Spinal cord (tissue), 10 donors: Measurements from ENCODE around the gene ATAD1. TPM values are rescaled to one million over a fixed set of nuclear protein-coding genes. Genes with fewer than 3 reads are reported as not detected.
A peak's percentile ranks its signal among the peaks of the same experiment; 100 is the strongest.

Experiments
- DNase-seq, 6 donors: peaks; one replicate each; pipeline versions ENCODE4 v3.0.0 to v3.0.0-alpha.2; 2013 to 2015; ENCODE audit warnings: low spot score in 6 of 6, low read depth in 4 of 6
- H3K27ac ChIP-seq: one replicate; pipeline ENCODE4 v1.5.1; 2013; ENCODE audit warnings: low read depth, low read length, control low read depth
- H3K27me3 ChIP-seq: one replicate; pipeline ENCODE4 v1.6.1; 2013; ENCODE audit warnings: low read length; ENCODE audit not compliant: control insufficient read depth, insufficient read depth
- H3K36me3 ChIP-seq: one replicate; pipeline ENCODE4 v1.6.1; 2013; ENCODE audit warnings: low read length; ENCODE audit not compliant: control insufficient read depth, insufficient read depth
- H3K4me1 ChIP-seq: one replicate; pipeline ENCODE4 v1.6.1; 2013; ENCODE audit warnings: low read length; ENCODE audit not compliant: control insufficient read depth, insufficient read depth
- H3K4me3 ChIP-seq: one replicate; pipeline ENCODE4 v1.5.1; 2013; ENCODE audit warnings: low read depth, low read length, control low read depth
- H3K9me3 ChIP-seq: one replicate; pipeline ENCODE4 v1.6.1; 2013; ENCODE audit warnings: low read length; ENCODE audit not compliant: control insufficient read depth, insufficient read depth
- WGBS: methylation state at CpG from one replicate; pipeline ENCODE4 v1.1.5; 2013; ENCODE audit warnings: missing lambda C conversion rate; ENCODE audit not compliant: insufficient coverage; 5-methylcytosine and 5-hydroxymethylcytosine counted together
- polyA plus RNA-seq, 2 donors: library from polyadenylated mRNA; unstranded; fragments of 120-200 nt; gene quantifications; one replicate each; pipeline ENCODE4 v1.2.1, GENCODE V29; 2013; ENCODE audit not compliant: insufficient read length in 2 of 2
- total RNA-seq, 2 donors: library from RNA; depleted of rRNA in 1 of 2; stranded (reverse); fragments of 120-200 nt in 1 of 2; fragments of >200 nt in 1 of 2; gene quantifications; one replicate each; pipeline versions ENCODE4 v1.2.3 to v1.2.4, GENCODE V29; 2013 to 2014
- donor health status: healthy.

Gene ATAD1
- total and polyA plus RNA-seq, 4 donors: 52.7 to 91.5 (median 60.7) TPM

GRCh38 chr10:87781545-87781944 is 36.5 kb downstream of the ATAD1 start:
- DNase-seq: no peak
- H3K27me3 ChIP-seq: no peaks in the 10 kb centered on the region
- 100% methylated on average over 1 of the region's 2 CpGs for WGBS
- peaks cover 10% of the 10 kb centered on the region for H3K36me3 ChIP-seq
- no peaks in the 10 kb centered on the region for H3K9me3 ChIP-seq
- H3K27ac ChIP-seq: no peak overlapping the region
- H3K4me3 ChIP-seq: no peak overlapping the region
- H3K4me1 ChIP-seq: no peaks in the 10 kb centered on the region

GRCh38 chr10:87776328-87776727 is 41.7 kb downstream of the ATAD1 start:
- Histone ChIP-seq H3K27ac (no peak overlapping the region), H3K9me3 (no peaks in the 10 kb centered on the region), H3K36me3 (peaks cover 8% of the 10 kb centered on the region), H3K27me3 (no peaks in the 10 kb centered on the region), H3K4me1 (no peaks in the 10 kb centered on the region), H3K4me3 (no peak overlapping the region)
- DNase-seq: no peak
- 100% methylated on average over 2 of the region's 6 CpGs for WGBS

- Histone ChIP-seq H3K4me3 (no peak overlapping the region), H3K9me3 (no peaks in the 10 kb centered on the region), H3K27ac (no peak overlapping the region), H3K4me1 (no peaks in the 10 kb centered on the region), H3K36me3 (peaks cover 8% of the 10 kb centered on the region), H3K27me3 (no peaks in the 10 kb centered on the region)
- WGBS: 80% methylated on average over 1 of the region's 4 CpGs
- DNase-seq: no peak
Observed at GRCh38 chr10:87775766-87776165, 42.3 kb downstream of the ATAD1 start.

GRCh38 chr10:87771871-87772500 is 46.0 kb downstream of the ATAD1 start:
- Histone ChIP-seq H3K4me3 (no peak overlapping the region), H3K27me3 (no peaks in the 10 kb centered on the region), H3K27ac (no peak overlapping the region), H3K9me3 (no peaks in the 10 kb centered on the region), H3K4me1 (no peaks in the 10 kb centered on the region), H3K36me3 (peaks cover 12% of the 10 kb centered on the region)
- 83% methylated on average over 1 of the region's 2 CpGs for WGBS
- peak in 5 of 6 donors; percentile 11 to 84 (median 39) for DNase-seq

- DNase-seq: no peak
- H3K27me3 ChIP-seq: no peaks in the 10 kb centered on the region
- no peak overlapping the region for H3K27ac ChIP-seq
- H3K9me3 ChIP-seq: no peaks in the 10 kb centered on the region
- H3K4me3 ChIP-seq: no peak overlapping the region
- WGBS: 86% methylated on average over 4 of the region's 5 CpGs
- H3K36me3 ChIP-seq: peaks cover 5% of the 10 kb centered on the region
- H3K4me1 ChIP-seq: no peaks in the 10 kb centered on the region
Observed at GRCh38 chr10:87767253-87767652, 50.8 kb downstream of the ATAD1 start.

GRCh38 chr10:87765666-87766376 is 52.2 kb downstream of the ATAD1 start:
- H3K36me3 ChIP-seq: peaks cover 8% of the 10 kb centered on the region
- no peaks in the 10 kb centered on the region for H3K27me3 ChIP-seq
- no peak overlapping the region for H3K27ac ChIP-seq
- H3K4me1 ChIP-seq: no peaks in the 10 kb centered on the region
- H3K9me3 ChIP-seq: no peaks in the 10 kb centered on the region
- WGBS: no CpG with 5 or more reads among the region's 5 CpGs
- no peak overlapping the region for H3K4me3 ChIP-seq
- DNase-seq: no peak

GRCh38 chr10:87764072-87764934 is 53.7 kb downstream of the ATAD1 start:
- no peak overlapping the region for H3K4me3 ChIP-seq

GRCh38 chr10:87763086-87763861 is 54.8 kb downstream of the ATAD1 start:
- Histone ChIP-seq H3K27ac (no peak overlapping the region), H3K36me3 (peaks cover 3% of the 10 kb centered on the region), H3K9me3 (no peaks in the 10 kb centered on the region), H3K27me3 (no peaks in the 10 kb centered on the region), H3K4me1 (no peaks in the 10 kb centered on the region), H3K4me3 (no peak overlapping the region)
- no CpG with 5 or more reads among the region's 5 CpGs for whole genome bisulfite sequencing
- DNase-seq: no peak

More at GRCh38 chr10:87764072-87764934, 53.7 kb downstream of the ATAD1 start:
- Histone ChIP-seq H3K36me3 (peaks cover 3% of the 10 kb centered on the region), H3K4me1 (no peaks in the 10 kb centered on the region), H3K27me3 (no peaks in the 10 kb centered on the region), H3K9me3 (no peaks in the 10 kb centered on the region), H3K27ac (no peak overlapping the region)
- no peak for DNase-seq
- 91% methylated on average over 9 of the region's 13 CpGs for WGBS

- peaks cover 3% of the 10 kb centered on the region for H3K36me3 ChIP-seq
- no peak overlapping the region for H3K4me3 ChIP-seq
- no peaks in the 10 kb centered on the region for H3K4me1 ChIP-seq
- H3K27ac ChIP-seq: no peak overlapping the region
- no peaks in the 10 kb centered on the region for H3K9me3 ChIP-seq
- DNase-seq: no peak
- H3K27me3 ChIP-seq: no peaks in the 10 kb centered on the region
- no CpG with 5 or more reads among the region's 2 CpGs for WGBS
Observed at GRCh38 chr10:87761892-87762291, 56.1 kb downstream of the ATAD1 start.
